A204.1 (cell line): ENCODE measurements around the gene ATP6V1A.

Experiments
- FAIRE-seq: peaks from 2 replicates; lab custom pipeline; 2012; peaks lifted over from hg19 to GRCh38; lab: Jason Lieb, UNC

ATP6V1A gene

GRCh38 chr3:113747283-113748046 lies 630 bp downstream of the ATP6V1A start:
- no peak for FAIRE-seq

- peak; percentile 87 for FAIRE-seq
Observed at GRCh38 chr3:113751141-113751540, 4.3 kb downstream of the ATP6V1A start.

- FAIRE-seq: no peak
Observed at GRCh38 chr3:113753376-113753985, 6.6 kb downstream of the ATP6V1A start.

- FAIRE-seq: peak; percentile 57
Observed at GRCh38 chr3:113754494-113755159, 7.8 kb downstream of the ATP6V1A start.

GRCh38 chr3:113758389-113759024 lies 11.7 kb downstream of the ATP6V1A start:
- no peak for FAIRE-seq

GRCh38 chr3:113764698-113765097 lies 17.9 kb downstream of the ATP6V1A start:
- no peak for FAIRE-seq

GRCh38 chr3:113769551-113769950 lies 22.7 kb downstream of the ATP6V1A start:
- FAIRE-seq: no peak

- no peak for FAIRE-seq
Observed at GRCh38 chr3:113771993-113772392, 25.2 kb downstream of the ATP6V1A start.

GRCh38 chr3:113773381-113773780 lies 26.5 kb downstream of the ATP6V1A start:
- FAIRE-seq: no peak

GRCh38 chr3:113775516-113775915 lies 28.7 kb downstream of the ATP6V1A start:
- FAIRE-seq: no peak

- FAIRE-seq: no peak
Observed at GRCh38 chr3:113776564-113776963, 29.7 kb downstream of the ATP6V1A start.

GRCh38 chr3:113783463-113783862 lies 36.6 kb downstream of the ATP6V1A start:
- no peak for FAIRE-seq

GRCh38 chr3:113783980-113784379 lies 37.1 kb downstream of the ATP6V1A start:
- FAIRE-seq: no peak

- no peak for FAIRE-seq
Observed at GRCh38 chr3:113791381-113791780, 44.5 kb downstream of the ATP6V1A start.

- no peak for FAIRE-seq
Observed at GRCh38 chr3:113794526-113794925, 47.7 kb downstream of the ATP6V1A start.

GRCh38 chr3:113795693-113796092 lies 48.9 kb downstream of the ATP6V1A start:
- peak; percentile 81 for FAIRE-seq

- no peak for FAIRE-seq
Observed at GRCh38 chr3:113802795-113803455, 56.1 kb downstream of the ATP6V1A start.

GRCh38 chr3:113804661-113805060 lies 57.8 kb downstream of the ATP6V1A start:
- FAIRE-seq: no peak

GRCh38 chr3:113805249-113805648 lies 58.4 kb downstream of the ATP6V1A start:
- FAIRE-seq: no peak

GRCh38 chr3:113812854-113813253 lies 66.0 kb downstream of the ATP6V1A start:
- no peak for FAIRE-seq

- FAIRE-seq: no peak
Observed at GRCh38 chr3:113819866-113820265, 73.0 kb downstream of the ATP6V1A start.

GRCh38 chr3:113825090-113825489 lies 78.3 kb downstream of the ATP6V1A start:
- no peak for FAIRE-seq
